H9 (cell line): ENCODE measurements around the gene LITAFD. TPM values are rescaled to one million over a fixed set of nuclear protein-coding genes. Genes with fewer than 3 reads are reported as not detected.

Experiments
- DNase-seq: peaks from one replicate; pipeline ENCODE4 v3.0.0-alpha.2; 2017
- H2AFZ ChIP-seq: one replicate; pipeline ENCODE4 v1.6.1; 2013; ENCODE audit warnings: mild to moderate bottlenecking, low read length, control low read depth, moderate library complexity
- H2AK5ac ChIP-seq: 2 replicates; pipeline ENCODE4 v1.6.1; 2013; ENCODE audit warnings: low read length, control low read depth, mixed read lengths; ENCODE audit not compliant: insufficient read length
- H2BK120ac ChIP-seq: one replicate; pipeline ENCODE4 v1.6.1; 2013; ENCODE audit warnings: low read depth, mild to moderate bottlenecking, low read length, control low read depth, inconsistent platforms; ENCODE audit not compliant: poor library complexity, severe bottlenecking
- H2BK12ac ChIP-seq: 2 replicates; pipeline ENCODE4 v1.6.1; 2013; ENCODE audit warnings: low read length, control low read depth, mixed read lengths, low read depth; ENCODE audit not compliant: insufficient read length
- H2BK15ac ChIP-seq: 2 replicates; pipeline ENCODE4 v1.6.1; 2013; ENCODE audit warnings: low read depth, low read length, control low read depth
- H2BK20ac ChIP-seq: one replicate; pipeline ENCODE4 v1.6.1; 2013; ENCODE audit warnings: low read depth, mild to moderate bottlenecking, low read length, control low read depth, inconsistent platforms; ENCODE audit not compliant: poor library complexity, severe bottlenecking
- H2BK5ac ChIP-seq: 2 replicates; pipeline ENCODE4 v1.6.1; 2013; ENCODE audit warnings: low read length, control low read depth, mixed read lengths; ENCODE audit not compliant: insufficient read length
- H3K14ac ChIP-seq: 2 replicates; pipeline ENCODE4 v1.6.1; 2013; ENCODE audit warnings: low read length, control low read depth; ENCODE audit not compliant: insufficient read depth
- H3K18ac ChIP-seq: 2 replicates; pipeline ENCODE4 v1.6.1; 2013; ENCODE audit warnings: low read depth, mild to moderate bottlenecking, mixed read lengths, low read length, control low read depth; ENCODE audit not compliant: insufficient read length
- H3K23ac ChIP-seq: 2 replicates; pipeline ENCODE4 v1.6.1; 2013; ENCODE audit warnings: low read length, control low read depth, mixed read lengths, low read depth; ENCODE audit not compliant: insufficient read length
- H3K23me2 ChIP-seq: 2 replicates; pipeline ENCODE4 v1.6.1; 2013; ENCODE audit warnings: low read depth, mild to moderate bottlenecking, mixed read lengths, low read length, control low read depth; ENCODE audit not compliant: insufficient read length, poor library complexity, severe bottlenecking
- H3K27ac ChIP-seq: 2 replicates; pipeline ENCODE4 v1.5.1; 2013; ENCODE audit warnings: low read length, control low read depth, mixed read lengths, low read depth; ENCODE audit not compliant: insufficient read length
- H3K27me3 ChIP-seq: 2 replicates; pipeline ENCODE4 v1.6.1; 2013; ENCODE audit warnings: low read length, control low read depth, inconsistent platforms; ENCODE audit not compliant: insufficient read depth
- H3K4ac ChIP-seq: 2 replicates; pipeline ENCODE4 v1.6.1; 2013; ENCODE audit warnings: low read depth, mild to moderate bottlenecking, control low read depth, inconsistent platforms, low read length, moderate library complexity
- H3K4me1 ChIP-seq: 2 replicates; pipeline ENCODE4 v1.6.1; 2013; ENCODE audit warnings: low read length, control low read depth, inconsistent platforms; ENCODE audit not compliant: insufficient read depth
- H3K4me2 ChIP-seq: 2 replicates; pipeline ENCODE4 v1.6.1; 2013; ENCODE audit warnings: low read length, control low read depth, mixed read lengths; ENCODE audit not compliant: insufficient read length, insufficient read depth
- H3K56ac ChIP-seq: 2 replicates; pipeline ENCODE4 v1.6.1; 2013; ENCODE audit warnings: low read depth, mild to moderate bottlenecking, mixed read lengths, low read length, control low read depth; ENCODE audit not compliant: insufficient read length
- H3K79me1 ChIP-seq: 2 replicates; pipeline ENCODE4 v1.6.1; 2013; ENCODE audit warnings: low read depth, mild to moderate bottlenecking, moderate library complexity, low read length, control low read depth, inconsistent platforms; ENCODE audit not compliant: insufficient read depth, poor library complexity, severe bottlenecking
- H3K79me2 ChIP-seq: 2 replicates; pipeline ENCODE4 v1.6.1; 2013; ENCODE audit warnings: low read length, control low read depth, inconsistent platforms; ENCODE audit not compliant: insufficient read depth
- H3K9ac ChIP-seq: 2 replicates; pipeline ENCODE4 v1.6.1; 2013; ENCODE audit warnings: low read length, control low read depth, mixed read lengths; ENCODE audit not compliant: insufficient read length; ENCODE audit errors: extremely low read depth
- H3K9me3 ChIP-seq: one replicate; pipeline ENCODE4 v1.6.1; 2013; ENCODE audit warnings: low read depth, low read length, inconsistent platforms; ENCODE audit not compliant: control insufficient read depth
- H3T11ph ChIP-seq: one replicate; pipeline ENCODE4 v1.6.1; 2013; ENCODE audit warnings: mild to moderate bottlenecking, low read length, control low read depth, inconsistent platforms
- H4K20me1 ChIP-seq: one replicate; pipeline ENCODE4 v1.6.1; 2013; ENCODE audit not compliant: control insufficient read depth, insufficient read length, insufficient read depth
- H4K5ac ChIP-seq: 2 replicates; pipeline ENCODE4 v1.6.1; 2013; ENCODE audit warnings: low read depth, mild to moderate bottlenecking, mixed read lengths, low read length, control low read depth; ENCODE audit not compliant: insufficient read length
- H4K8ac ChIP-seq: replicated peaks from 2 replicates; pipeline ENCODE4 v1.6.1; 2013; ENCODE audit warnings: low read length, control low read depth, mixed read lengths, low read depth; ENCODE audit not compliant: insufficient read length
- H4K91ac ChIP-seq: 2 replicates; pipeline ENCODE4 v1.6.1; 2013; ENCODE audit warnings: low read depth, mild to moderate bottlenecking, moderate library complexity, mixed read lengths, low read length, control low read depth; ENCODE audit not compliant: insufficient read length
- H3K27ac Mint-ChIP-seq, 3 experiments: 2 replicates in 2 of 3; 3 replicates in 1 of 3; pipeline ENCODE4 v1.8.0; 2020 to 2021; ENCODE audit warnings: mixed read lengths in 3 of 3, mild to moderate bottlenecking in 1 of 3, moderate library complexity in 1 of 3
- H3K27me3 Mint-ChIP-seq: 2 replicates; pipeline ENCODE4 v1.8.0; 2021; ENCODE audit warnings: low read depth, mild to moderate bottlenecking, moderate library complexity, mixed read lengths
- H3K36me3 Mint-ChIP-seq, 3 experiments: 2 replicates in 2 of 3; 3 replicates in 1 of 3; pipeline ENCODE4 v1.8.0; 2020 to 2021; ENCODE audit warnings: low read depth in 3 of 3, mixed read lengths in 3 of 3; ENCODE audit not compliant: insufficient read depth in 1 of 3
- H3K4me1 Mint-ChIP-seq, 2 experiments: 2 replicates each; pipeline ENCODE4 v1.8.0; 2020; ENCODE audit warnings: mixed read lengths in 2 of 2
- H3K4me3 Mint-ChIP-seq, 2 experiments: 2 replicates in 1 of 2; 3 replicates in 1 of 2; pipeline ENCODE4 v1.8.0; 2020 to 2021; ENCODE audit warnings: mild to moderate bottlenecking in 2 of 2, mixed read lengths in 2 of 2, moderate library complexity in 1 of 2
- H3K9me3 Mint-ChIP-seq, 2 experiments: 2 replicates in 1 of 2; 3 replicates in 1 of 2; pipeline ENCODE4 v1.8.0; 2020; ENCODE audit warnings: mild to moderate bottlenecking in 2 of 2, mixed read lengths in 2 of 2, moderate library complexity in 1 of 2
- WGBS: extraction: QIAGEN DNeasy Blood & Tissue Kit; methylation state at CpG from one replicate; pipeline ENCODE4 v1.1.7; 2013; ENCODE audit warnings: missing lambda C conversion rate, low lambda C conversion rate, mixed read lengths; ENCODE audit not compliant: insufficient read length; ENCODE audit errors: extremely low coverage; 5-methylcytosine and 5-hydroxymethylcytosine counted together
- total RNA-seq: library from RNA; stranded (reverse); gene quantifications from 2 replicates; pipeline ENCODE4 v1.2.1, GENCODE V29; 2021
- TF ChIP-seq, protein P1 (sequence below): fragments of 200-600 bp; sonication (generic); conservative IDR thresholded peaks from 3 replicates; pipeline ENCODE4 v1.8.0; 2021; ENCODE audit warnings: antibody characterized with exemption, mild to moderate bottlenecking

Gene LITAFD
- total RNA-seq, 1 experiment from 2014 or later, result not detected

DNA sequence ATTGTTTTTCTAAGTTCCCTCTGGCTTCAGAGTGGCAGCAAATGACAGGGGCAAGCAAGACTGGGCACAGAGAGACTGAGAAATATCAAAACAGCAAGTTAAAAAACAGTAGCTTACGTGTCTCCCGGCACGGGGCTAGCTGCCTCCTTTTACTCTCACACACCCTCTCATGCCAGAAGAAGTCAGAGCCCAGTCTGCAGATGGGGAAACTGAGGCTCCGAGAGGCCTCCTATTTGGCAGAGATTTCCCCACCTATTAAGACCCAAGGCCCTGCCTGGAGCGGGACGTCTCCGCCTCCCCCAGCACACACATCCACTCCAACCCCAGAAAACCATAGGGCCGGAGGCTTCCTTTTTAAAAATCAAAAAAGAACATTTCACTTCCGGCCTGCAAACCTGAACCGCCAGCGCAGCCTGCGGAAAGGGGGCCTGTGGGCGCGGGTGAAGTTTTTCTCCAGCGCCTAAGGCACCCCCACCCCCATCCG lies 14.2 kb upstream of the LITAFD start:
- TF ChIP-seq, protein P1, sequence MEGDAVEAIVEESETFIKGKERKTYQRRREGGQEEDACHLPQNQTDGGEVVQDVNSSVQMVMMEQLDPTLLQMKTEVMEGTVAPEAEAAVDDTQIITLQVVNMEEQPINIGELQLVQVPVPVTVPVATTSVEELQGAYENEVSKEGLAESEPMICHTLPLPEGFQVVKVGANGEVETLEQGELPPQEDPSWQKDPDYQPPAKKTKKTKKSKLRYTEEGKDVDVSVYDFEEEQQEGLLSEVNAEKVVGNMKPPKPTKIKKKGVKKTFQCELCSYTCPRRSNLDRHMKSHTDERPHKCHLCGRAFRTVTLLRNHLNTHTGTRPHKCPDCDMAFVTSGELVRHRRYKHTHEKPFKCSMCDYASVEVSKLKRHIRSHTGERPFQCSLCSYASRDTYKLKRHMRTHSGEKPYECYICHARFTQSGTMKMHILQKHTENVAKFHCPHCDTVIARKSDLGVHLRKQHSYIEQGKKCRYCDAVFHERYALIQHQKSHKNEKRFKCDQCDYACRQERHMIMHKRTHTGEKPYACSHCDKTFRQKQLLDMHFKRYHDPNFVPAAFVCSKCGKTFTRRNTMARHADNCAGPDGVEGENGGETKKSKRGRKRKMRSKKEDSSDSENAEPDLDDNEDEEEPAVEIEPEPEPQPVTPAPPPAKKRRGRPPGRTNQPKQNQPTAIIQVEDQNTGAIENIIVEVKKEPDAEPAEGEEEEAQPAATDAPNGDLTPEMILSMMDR, result no peak
- Histone ChIP-seq H3K56ac (no peak overlapping the region), H3K9ac (peak overlapping the region; percentile 74), H4K91ac (no peak overlapping the region), H3K23ac (no peak overlapping the region), H3K27ac (no peak overlapping the region), H2AFZ (no peak overlapping the region), H2BK15ac (no peak overlapping the region), H3K4me1 (peaks cover 20% of the 10 kb centered on the region; the same call in 1 of the 2 replicates), H3K14ac (peak overlapping the region; percentile 9; the same call in 1 of the 2 replicates), H3K27me3 (no peaks in the 10 kb centered on the region), H3K23me2 (peaks cover 15% of the 10 kb centered on the region), H3K79me1 (no peaks in the 10 kb centered on the region), H4K20me1 (peaks cover 5% of the 10 kb centered on the region), H3K18ac (no peak overlapping the region), H4K5ac (no peak overlapping the region), H3K9me3 (no peaks in the 10 kb centered on the region), H3T11ph (no peak overlapping the region), H2BK5ac (no peak overlapping the region), H3K79me2 (peaks cover 37% of the 10 kb centered on the region; the same call in 1 of the 2 replicates), H3K4ac (no peak overlapping the region), H2BK120ac (no peak overlapping the region), H2BK12ac (no peak overlapping the region), H4K8ac (no peak overlapping the region), H3K4me2 (peak overlapping the region; percentile 99), H2BK20ac (no peak overlapping the region), H2AK5ac (no peak overlapping the region)
- Mint-ChIP-seq H3K27ac (peak overlapping the region; percentile 54 to 93 (median 75)), H3K36me3 (peaks cover 4 to 12% (median 8%) of the 10 kb centered on the region in 3 experiments; a peak in 6 of 7 replicates), H3K27me3 (peaks cover 2% of the 10 kb centered on the region; the same call in 1 of the 2 replicates), H3K4me1 (peaks cover 45 to 48% of the 10 kb centered on the region in 2 experiments), H3K4me3 (peak overlapping the region; percentile 90), H3K9me3 (no peaks in the 10 kb centered on the region; a peak in 2 of 5 replicates)
- no peak for DNase-seq
- no CpG with 5 or more reads among the region's 16 CpGs for WGBS
